LNCAP (cell line): Measurements from ENCODE around the gene PTPRM.

ENCODE experiments used
- TF ChIP-seq, protein P1 (sequence below): fragments of 450-650 bp; IDR thresholded peaks from 2 replicates; pipeline ENCODE4 v1.5.1; 2017; ENCODE audit warnings: mild to moderate bottlenecking

PTPRM gene

GRCh38 chr18:7635948-7636347 lies 68.8 kb downstream of the PTPRM start:
- TF ChIP-seq, protein P1, sequence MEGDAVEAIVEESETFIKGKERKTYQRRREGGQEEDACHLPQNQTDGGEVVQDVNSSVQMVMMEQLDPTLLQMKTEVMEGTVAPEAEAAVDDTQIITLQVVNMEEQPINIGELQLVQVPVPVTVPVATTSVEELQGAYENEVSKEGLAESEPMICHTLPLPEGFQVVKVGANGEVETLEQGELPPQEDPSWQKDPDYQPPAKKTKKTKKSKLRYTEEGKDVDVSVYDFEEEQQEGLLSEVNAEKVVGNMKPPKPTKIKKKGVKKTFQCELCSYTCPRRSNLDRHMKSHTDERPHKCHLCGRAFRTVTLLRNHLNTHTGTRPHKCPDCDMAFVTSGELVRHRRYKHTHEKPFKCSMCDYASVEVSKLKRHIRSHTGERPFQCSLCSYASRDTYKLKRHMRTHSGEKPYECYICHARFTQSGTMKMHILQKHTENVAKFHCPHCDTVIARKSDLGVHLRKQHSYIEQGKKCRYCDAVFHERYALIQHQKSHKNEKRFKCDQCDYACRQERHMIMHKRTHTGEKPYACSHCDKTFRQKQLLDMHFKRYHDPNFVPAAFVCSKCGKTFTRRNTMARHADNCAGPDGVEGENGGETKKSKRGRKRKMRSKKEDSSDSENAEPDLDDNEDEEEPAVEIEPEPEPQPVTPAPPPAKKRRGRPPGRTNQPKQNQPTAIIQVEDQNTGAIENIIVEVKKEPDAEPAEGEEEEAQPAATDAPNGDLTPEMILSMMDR = no peak

- TF ChIP-seq, protein P1 = no peak
Observed at GRCh38 chr18:7637269-7637668, 70.2 kb downstream of the PTPRM start.

DNA sequence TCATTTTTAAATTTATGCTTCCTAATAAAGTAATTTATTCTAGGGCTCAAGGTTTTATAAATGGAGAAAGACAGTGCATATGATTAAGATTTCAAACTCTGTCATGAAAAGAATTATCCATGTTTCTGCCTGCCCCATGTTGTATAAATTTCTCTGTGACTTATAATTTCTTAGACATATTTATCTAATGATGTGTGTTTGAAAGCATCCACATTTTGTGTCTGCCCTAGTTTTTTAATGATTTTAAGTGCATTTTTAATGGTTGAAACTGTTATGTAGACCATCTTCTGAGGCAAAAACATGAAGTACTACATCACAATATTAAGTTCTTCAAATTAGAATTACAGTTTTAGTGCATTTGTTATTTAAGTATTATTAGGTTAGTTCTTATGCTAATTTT lies 71.2 kb downstream of the PTPRM start:
- TF ChIP-seq, protein P1 = no peak

DNA sequence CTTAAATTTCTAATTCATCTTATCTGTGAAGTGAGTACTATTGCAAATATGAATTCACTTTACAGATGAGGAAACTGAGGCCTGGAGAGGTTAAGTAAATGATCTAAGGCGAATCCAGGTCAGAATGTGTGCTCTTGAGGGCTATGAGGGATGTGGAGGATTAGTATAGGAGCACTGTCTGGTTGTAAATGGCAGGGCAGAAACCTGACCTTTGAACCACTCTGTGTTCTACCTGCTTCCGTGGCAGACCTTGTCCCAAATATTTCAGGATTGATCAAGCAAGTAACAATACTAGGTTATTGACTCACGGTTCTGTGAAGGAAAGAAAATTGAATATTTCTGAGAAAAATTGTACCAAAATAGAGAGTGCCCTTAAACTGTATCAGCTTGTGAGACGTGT lies 74.7 kb downstream of the PTPRM start:
- TF ChIP-seq, protein P1 = no peak

DNA sequence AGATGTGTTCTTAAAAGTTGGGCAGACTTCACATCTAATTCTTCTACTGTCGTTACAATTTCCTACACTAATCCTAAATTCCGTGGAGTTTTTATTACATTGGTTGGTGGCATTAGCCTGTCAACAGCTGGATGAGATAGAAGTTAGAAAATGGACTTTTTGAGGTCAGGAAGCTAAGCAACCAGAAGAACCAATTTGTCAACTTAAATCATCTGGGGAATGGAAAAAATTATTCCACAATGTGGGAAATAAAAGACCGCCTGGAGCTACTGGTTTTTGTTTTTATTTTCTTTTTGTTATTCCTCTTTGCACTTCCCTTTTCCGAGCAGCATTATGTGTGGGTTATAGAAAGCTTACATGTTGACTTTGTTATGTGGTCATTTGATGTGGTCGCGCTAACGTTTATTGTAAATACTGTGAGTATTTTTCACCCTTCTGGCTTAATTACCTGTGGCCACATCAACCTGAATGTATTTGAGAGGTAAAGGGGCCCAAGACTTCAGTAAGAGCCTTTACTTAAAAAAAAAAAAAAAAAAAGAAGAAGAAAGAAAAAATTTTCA lies 75.3 kb downstream of the PTPRM start:
- TF ChIP-seq, protein P1 = no peak

DNA sequence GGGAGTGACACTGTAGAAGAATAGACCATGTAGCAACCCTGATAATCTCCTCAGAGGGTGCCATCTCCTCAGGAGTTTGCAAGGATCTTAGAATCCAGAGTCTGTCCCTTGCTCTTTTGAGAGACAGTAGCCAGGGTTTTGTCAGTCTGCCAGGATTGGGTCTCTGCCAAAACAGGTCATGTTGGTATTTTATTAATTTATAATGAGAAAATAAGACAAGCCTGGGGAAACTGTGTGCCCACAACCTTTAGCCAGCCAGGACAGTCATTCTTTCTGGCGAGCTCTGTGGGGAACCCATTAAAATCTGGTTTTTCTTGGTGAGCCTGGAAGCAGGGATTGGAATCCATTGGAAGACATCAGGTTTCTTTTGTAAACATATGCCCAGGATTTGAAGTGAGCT lies 78.6 kb downstream of the PTPRM start:
- TF ChIP-seq, protein P1 = no peak

GRCh38 chr18:7646174-7646886 lies 79.2 kb downstream of the PTPRM start:
- TF ChIP-seq, protein P1 = no peak

- TF ChIP-seq, protein P1 = no peak
Observed at GRCh38 chr18:7647500-7647899, 80.4 kb downstream of the PTPRM start.
